IMR-90 (cell line): ENCODE results near the gene NCKAP5. TPM values are rescaled to one million over a fixed set of nuclear protein-coding genes. Genes with fewer than 3 reads are reported as not detected.

Experiments
- ATAC-seq: fragments of 200-7000 bp; cut with Tn5 transposase; 2 replicates; pipeline ENCODE4 v1.9.1; 2020; ENCODE audit warnings: low read depth, mild to moderate bottlenecking, moderate library complexity
- BruUV-seq: library from RNA; stranded (reverse); fragments of 400-500 nt; replicated peaks from 2 replicates; lab custom pipeline; 2021; lab: Mats Ljungman, UMichigan
- CTCF ChIA-PET: fragments of 300-600 bp; formaldehyde crosslinking; extraction: SDS; loops from one replicate; lab custom pipeline; 2021; ENCODE audit warnings: antibody characterized with exemption; lab: Yijun Ruan, JAX
- POLR2A ChIA-PET: fragments of 300-600 bp; sonication (Branson Sonifier 250); formaldehyde crosslinking; loops from one replicate; lab custom pipeline; 2022; ENCODE audit warnings: antibody characterized with exemption; ENCODE audit not compliant: unreplicated experiment; lab: Charles Lee
- DNase-seq: peaks from one replicate; pipeline ENCODE4 v3.0.0; 2013
- H2AFZ ChIP-seq: replicated peaks from 2 replicates; pipeline ENCODE3; 2013; ENCODE audit warnings: low read length, mild to moderate bottlenecking; ENCODE audit not compliant: poor library complexity
- H2AK5ac ChIP-seq: 2 replicates; pipeline ENCODE4 v1.6.1; 2013; ENCODE audit warnings: low read depth, low read length, inconsistent platforms
- H2AK9ac ChIP-seq: replicated peaks from 2 replicates; pipeline ENCODE3; 2013; ENCODE audit warnings: mild to moderate bottlenecking, low read depth, low read length, moderate library complexity; ENCODE audit not compliant: poor library complexity
- H2BK120ac ChIP-seq: 2 replicates; pipeline ENCODE4 v1.6.1; 2013; ENCODE audit warnings: low read depth, low read length, inconsistent platforms
- H2BK15ac ChIP-seq: 3 replicates; pipeline ENCODE4 v1.6.1; 2013; ENCODE audit warnings: low read depth, low read length, inconsistent platforms
- H2BK20ac ChIP-seq: 2 replicates; pipeline ENCODE4 v1.6.1; 2013; ENCODE audit warnings: low read depth, mild to moderate bottlenecking, inconsistent platforms, low read length, moderate library complexity
- H2BK5ac ChIP-seq: 2 replicates; pipeline ENCODE4 v1.6.1; 2013; ENCODE audit warnings: mild to moderate bottlenecking, low read depth, low read length, inconsistent platforms; ENCODE audit not compliant: poor library complexity, severe bottlenecking
- H3K14ac ChIP-seq: replicated peaks from 2 replicates; pipeline ENCODE4 v1.6.1; 2013; ENCODE audit warnings: low read depth, low read length, inconsistent platforms
- H3K18ac ChIP-seq: 2 replicates; pipeline ENCODE4 v1.6.1; 2013; ENCODE audit warnings: low read depth, low read length, control low read depth
- H3K23ac ChIP-seq: 2 replicates; pipeline ENCODE4 v1.6.1; 2013; ENCODE audit warnings: low read depth, low read length, inconsistent platforms
- H3K27ac ChIP-seq: 2 replicates; pipeline ENCODE4 v1.5.1; 2013; ENCODE audit warnings: mild to moderate bottlenecking, control low read depth, low read length; ENCODE audit not compliant: insufficient read depth
- H3K27me3 ChIP-seq: 2 replicates; pipeline ENCODE4 v1.6.1; 2013; ENCODE audit warnings: low read length; ENCODE audit not compliant: control insufficient read depth, insufficient read depth
- H3K36me3 ChIP-seq: 2 replicates; pipeline ENCODE4 v1.6.1; 2013; ENCODE audit warnings: low read length, mixed read lengths; ENCODE audit not compliant: control insufficient read depth, insufficient read depth
- H3K4ac ChIP-seq: 2 replicates; pipeline ENCODE4 v1.6.1; 2013; ENCODE audit warnings: low read depth, low read length, inconsistent platforms
- H3K4me1 ChIP-seq: 2 replicates; pipeline ENCODE4 v1.6.1; 2013; ENCODE audit warnings: low read length, mixed read lengths; ENCODE audit not compliant: control insufficient read depth, insufficient read depth
- H3K4me2 ChIP-seq: 2 replicates; pipeline ENCODE4 v1.6.1; 2013; ENCODE audit warnings: low read depth, mild to moderate bottlenecking, control low read depth, low read length, moderate library complexity
- H3K4me3 ChIP-seq: 2 replicates; pipeline ENCODE4 v1.5.1; 2013; ENCODE audit warnings: low read depth, mild to moderate bottlenecking, control low read depth, low read length, moderate library complexity; ENCODE audit not compliant: insufficient read depth
- H3K56ac ChIP-seq: 2 replicates; pipeline ENCODE4 v1.6.1; 2013; ENCODE audit warnings: low read length, inconsistent platforms; ENCODE audit not compliant: insufficient read depth; ENCODE audit errors: extremely low read depth
- H3K79me1 ChIP-seq, 2 experiments: 2 replicates each; pipeline ENCODE4 v1.6.1; 2013; ENCODE audit warnings: low read length in 2 of 2, inconsistent platforms in 1 of 2, low read depth in 1 of 2
- H3K9ac ChIP-seq: 2 replicates; pipeline ENCODE4 v1.6.1; 2013; ENCODE audit warnings: low read depth, low read length, control low read depth
- H3K9me1 ChIP-seq: 2 replicates; pipeline ENCODE4 v1.6.1; 2013; ENCODE audit warnings: low read length, inconsistent platforms; ENCODE audit not compliant: insufficient read depth
- H3K9me3 ChIP-seq: 2 replicates; pipeline ENCODE4 v1.6.1; 2013; ENCODE audit warnings: low read length; ENCODE audit not compliant: control insufficient read depth, insufficient read depth
- H4K20me1 ChIP-seq: 2 replicates; pipeline ENCODE4 v1.6.1; 2013; ENCODE audit warnings: low read length, inconsistent platforms; ENCODE audit not compliant: insufficient read depth
- H4K5ac ChIP-seq: 2 replicates; pipeline ENCODE4 v1.6.1; 2013; ENCODE audit warnings: mild to moderate bottlenecking, low read depth, low read length, control low read depth
- H4K8ac ChIP-seq, 2 experiments: 2 replicates each; pipeline ENCODE4 v1.6.1; 2013; ENCODE audit warnings: low read depth in 2 of 2, low read length in 2 of 2, control low read depth in 1 of 2, inconsistent platforms in 1 of 2
- H4K91ac ChIP-seq: 2 replicates; pipeline ENCODE4 v1.6.1; 2013; ENCODE audit warnings: low read depth, low read length, inconsistent platforms; ENCODE audit not compliant: insufficient read depth
- CTCF ChIP-seq: conservative IDR thresholded peaks from 2 replicates; pipeline ENCODE4 v1.5.1; 2012; ENCODE audit warnings: mild to moderate bottlenecking, low read depth, low read length, improper control_type of control experiment
- MXI1 ChIP-seq: IDR thresholded peaks from 2 replicates; pipeline ENCODE4 v1.6.1; 2012; ENCODE audit warnings: low read depth, mild to moderate bottlenecking, low read length, moderate library complexity, borderline replicate concordance
- RAD21 ChIP-seq: IDR thresholded peaks from 2 replicates; pipeline ENCODE4 v1.6.1; 2012; ENCODE audit warnings: low read length, improper control_type of control experiment
- RCOR1 ChIP-seq: IDR thresholded peaks from 2 replicates; pipeline ENCODE4 v1.6.1; 2012; ENCODE audit warnings: mild to moderate bottlenecking, low read length, improper control_type of control experiment; ENCODE audit not compliant: insufficient replicate concordance
- SMC3 ChIP-seq: fragments of 150-350 bp; IDR thresholded peaks from 2 replicates; pipeline ENCODE4 v1.6.1; 2016; ENCODE audit warnings: low read depth, mild to moderate bottlenecking, antibody characterized with exemption, low read length, moderate library complexity
- WGBS, 2 experiments: methylation state at CpG; one replicate each; pipeline versions ENCODE4 v1.1.5 to v1.1.7; 2013; ENCODE audit warnings: missing lambda C conversion rate in 2 of 2; ENCODE audit not compliant: insufficient read length in 1 of 2; ENCODE audit errors: extremely low coverage in 2 of 2; 5-methylcytosine and 5-hydroxymethylcytosine counted together
- dilution Hi-C: fragments of 300-500 bp; cut with HindIII; formaldehyde crosslinking; loops from one replicate; pipeline ENCODE4 v1.14.3; 2018; ENCODE audit warnings: low sequenced_read_pairs; ENCODE audit not compliant: unreplicated experiment
- in situ Hi-C: fragments of 300-500 bp; cut with MboI; formaldehyde crosslinking; loops from 3 replicates; pipeline ENCODE4 v1.14.3; 2019; ENCODE audit warnings: low sequenced_read_pairs, inconsistent platforms, mixed read lengths
- intact Hi-C: fragments of 100-400 bp; cut with micrococcal nuclease; formaldehyde crosslinking; loops from 2 replicates; pipeline ENCODE4 v1.10.0; 2022
- polyA plus RNA-seq, 3 experiments: library from polyadenylated mRNA; depleted of rRNA; stranded (reverse); fragments of >200 nt; gene quantifications; 2 replicates each; pipeline ENCODE4 v1.2.3, GENCODE V29; 2012; ENCODE audit warnings: low replicate concordance in 1 of 3
- total RNA-seq: library from RNA; depleted of rRNA; stranded (reverse); fragments of >200 nt; gene quantifications from 2 replicates; pipeline ENCODE4 v1.2.3, GENCODE V29; 2012

Gene NCKAP5
- total and polyA plus RNA-seq, 2 of the 4 experiments (the other 2 are of a cell fraction): 2.7 to 3.9 TPM

- peak overlapping the region; percentile 73 for H2BK20ac ChIP-seq
- TF ChIP-seq SMC3: peak; percentile 59
- TF ChIP-seq RCOR1: no peak
- TF ChIP-seq CTCF: peak; percentile 50
- no peak for TF ChIP-seq MXI1
- peak; percentile 64 for TF ChIP-seq RAD21
- peak overlapping the region; percentile 75; the same call in 1 of the 2 replicates for H2AK5ac ChIP-seq
- peak overlapping the region; percentile 87 for H4K91ac ChIP-seq
- H2BK5ac ChIP-seq: no peak overlapping the region
- peak overlapping the region; percentile 93 for H2BK120ac ChIP-seq
- H2AK9ac ChIP-seq: no peak overlapping the region
- no peaks in the 10 kb centered on the region for H3K9me3 ChIP-seq
- dilution Hi-C loops (no loop called here), intact Hi-C loops (loop anchor here (1.0 to 10.0 kb wide), 4 partner anchors 91 to 518 kb away; no protein-coding TSS in a partner anchor), in situ Hi-C loops (no loop called here)
- peak overlapping the region; percentile 14; the same call in 1 of the 2 replicates for H3K4me2 ChIP-seq
- H3K36me3 ChIP-seq: no peaks in the 10 kb centered on the region
- no TSS peak for BruUV-seq
- peak overlapping the region; percentile 68 to 77; a peak in 3 of 4 replicates for H4K8ac ChIP-seq
- H3K18ac ChIP-seq: peak overlapping the region; percentile 68
- H2BK15ac ChIP-seq: peak overlapping the region; percentile 69; the same call in 2 of the 3 replicates
- H3K14ac ChIP-seq: peak overlapping the region; percentile 86; the same call in 1 of the 2 replicates
- DNase-seq (no peak), ATAC-seq (no peak)
- peaks cover 25 to 63% of the 10 kb centered on the region in 2 experiments for H3K79me1 ChIP-seq
- H3K4me1 ChIP-seq: peaks cover 25% of the 10 kb centered on the region
- H3K27me3 ChIP-seq: no peaks in the 10 kb centered on the region
- ChIA-PET CTCF (interaction anchor here (0.8 to 1.8 kb wide), 3 partner anchors 261 to 299 kb away, joined by 3 to 9 read pairs (median 4); no protein-coding TSS in a partner anchor), POLR2A (interaction anchor here (0.7 to 0.9 kb wide), 4 partner anchors 22 to 603 kb away, joined by 3 to 12 read pairs (median 3); no protein-coding TSS in a partner anchor)
- no CpG with 5 or more reads among the region's 2 CpGs for WGBS, 2 experiments
- H3K27ac ChIP-seq: peak overlapping the region; percentile 65; the same call in 1 of the 2 replicates
- peak overlapping the region; percentile 88; the same call in 1 of the 2 replicates for H3K4ac ChIP-seq
- H4K20me1 ChIP-seq: no peaks in the 10 kb centered on the region
- H3K9ac ChIP-seq: peak overlapping the region; percentile 42
- H3K56ac ChIP-seq: peak overlapping the region; percentile 43; the same call in 1 of the 2 replicates
- peak overlapping the region; percentile 50 for H4K5ac ChIP-seq
- no peak overlapping the region for H2AFZ ChIP-seq
- H3K23ac ChIP-seq: 0 out of 2 replicates have a peak overlapping the region, but pooled peaks have one; percentile 31
- H3K9me1 ChIP-seq: peaks cover 6% of the 10 kb centered on the region; the same call in 1 of the 2 replicates
- H3K4me3 ChIP-seq: no peak overlapping the region
Measured at GRCh38 chr2:133262893-133263292, 305.4 kb downstream of the NCKAP5 start.
